PC-3 (cell line): Measurements from ENCODE around the gene GALNT1. TPM values are rescaled to one million over a fixed set of nuclear protein-coding genes. Genes with fewer than 3 reads are reported as not detected.
A peak's percentile ranks its signal among the peaks of the same experiment; 100 is the strongest.

ENCODE experiments used
- ATAC-seq: fragments of 200-7000 bp; cut with Tn5 transposase; 2 replicates; pipeline ENCODE4 v1.9.1; 2020; ENCODE audit warnings: mild to moderate bottlenecking, moderate library complexity
- BruUV-seq: library from RNA; stranded (reverse); fragments of 400-500 nt; replicated peaks from 2 replicates; lab custom pipeline; 2021; lab: Mats Ljungman, UMichigan
- CTCF ChIA-PET: fragments of 300-600 bp; sonication (Branson Sonifier 250); formaldehyde crosslinking; loops from one replicate; lab custom pipeline; 2022; ENCODE audit warnings: antibody characterized with exemption; lab: Charles Lee
- POLR2A ChIA-PET: fragments of 300-600 bp; sonication (Branson Sonifier 250); formaldehyde crosslinking; loops from one replicate; lab custom pipeline; 2022; ENCODE audit warnings: antibody characterized with exemption; ENCODE audit not compliant: unreplicated experiment; lab: Charles Lee
- DNase-seq: peaks from one replicate; pipeline ENCODE4 v3.0.0-alpha.2; 2015
- H2AFZ ChIP-seq: fragments of 300-600 bp; sonication (generic); 2 replicates; pipeline ENCODE4 v1.6.0; 2016; ENCODE audit warnings: antibody characterized with exemption, low read length
- H3F3A ChIP-seq: fragments of 300-600 bp; sonication (generic); one replicate; pipeline ENCODE4 v1.6.0; 2017; ENCODE audit warnings: antibody characterized with exemption, low read length, control low read depth, mild to moderate bottlenecking; ENCODE audit not compliant: unreplicated experiment
- H3K27ac ChIP-seq: fragments of 300-600 bp; sonication (generic); 2 replicates; pipeline ENCODE4 v1.5.1; 2016; ENCODE audit warnings: mild to moderate bottlenecking, low read length
- H3K27me3 ChIP-seq: fragments of 300-600 bp; sonication (generic); 2 replicates; pipeline ENCODE4 v1.6.1; 2016; ENCODE audit warnings: low read length, mixed read lengths
- H3K36me3 ChIP-seq: fragments of 300-600 bp; sonication (generic); 2 replicates; pipeline ENCODE4 v1.6.1; 2016; ENCODE audit warnings: low read depth, mixed run types, low read length, mixed read lengths
- H3K4me1 ChIP-seq: fragments of 300-600 bp; sonication (generic); 2 replicates; pipeline ENCODE4 v1.5.1; 2016; ENCODE audit warnings: low read length; ENCODE audit not compliant: insufficient read depth
- H3K4me2 ChIP-seq: fragments of 300-600 bp; sonication (generic); 2 replicates; pipeline ENCODE4 v1.6.0; 2016; ENCODE audit warnings: low read length
- H3K4me3 ChIP-seq: fragments of 300-600 bp; sonication (generic); 2 replicates; pipeline ENCODE4 v1.5.1; 2016; ENCODE audit warnings: mild to moderate bottlenecking, low read length, mixed read lengths
- H3K79me2 ChIP-seq: fragments of 300-600 bp; sonication (generic); 2 replicates; pipeline ENCODE4 v1.6.1; 2017; ENCODE audit warnings: low read length, mixed read lengths
- H3K9ac ChIP-seq: fragments of 300-600 bp; sonication (generic); 2 replicates; pipeline ENCODE4 v1.6.0; 2016; ENCODE audit warnings: mild to moderate bottlenecking, low read length
- H3K9me2 ChIP-seq: fragments of 300-600 bp; sonication (generic); replicated peaks from 2 replicates; pipeline ENCODE4 v1.6.1; 2016; ENCODE audit warnings: mixed run types, low read length, mixed read lengths
- H3K9me3 ChIP-seq: fragments of 300-600 bp; sonication (generic); 2 replicates; pipeline ENCODE4 v1.6.1; 2016; ENCODE audit warnings: low read length, mixed read lengths
- H4K20me1 ChIP-seq: fragments of 300-600 bp; sonication (generic); 2 replicates; pipeline ENCODE4 v1.6.1; 2016; ENCODE audit warnings: low read length, mixed read lengths
- CTCF ChIP-seq: fragments of 300-600 bp; sonication (generic); conservative IDR thresholded peaks from 2 replicates; pipeline ENCODE4 v1.5.1; 2017; ENCODE audit warnings: antibody characterized with exemption, low read depth, mild to moderate bottlenecking, low read length
- EZH2 ChIP-seq: fragments of 300-600 bp; sonication (generic); IDR thresholded peaks from one replicate; pipeline ENCODE4 v1.6.1; 2017; ENCODE audit warnings: antibody characterized with exemption, mild to moderate bottlenecking, low read length; ENCODE audit not compliant: unreplicated experiment
- EZH2phosphoT487 ChIP-seq: fragments of 300-600 bp; sonication (generic); IDR thresholded peaks from 2 replicates; pipeline ENCODE4 v1.6.1; 2018; ENCODE audit warnings: mild to moderate bottlenecking, antibody characterized with exemption, low read length, borderline replicate concordance
- intact Hi-C: fragments of 100-400 bp; cut with micrococcal nuclease; formaldehyde crosslinking; loops from 2 replicates; pipeline ENCODE4 v1.9.0; 2023
- total RNA-seq: library from RNA; depleted of rRNA; stranded (reverse); fragments of >200 nt; gene quantifications from 2 replicates; pipeline ENCODE4 v1.2.3, GENCODE V29; 2014

Gene GALNT1
- total RNA-seq, 1 experiment from 2014 or later, result 25.0 TPM

- ATAC-seq (peak; percentile 72), DNase-seq (peak; percentile 43)
- Histone ChIP-seq H3K9me2 (no peaks in the 10 kb centered on the region), H3K27ac (peak overlapping the region; percentile 69), H3K36me3 (no peaks in the 10 kb centered on the region), H3K9me3 (no peaks in the 10 kb centered on the region), H3K4me3 (no peak overlapping the region), H3K9ac (peak overlapping the region; percentile 29; the same call in 1 of the 2 replicates), H3K27me3 (no peaks in the 10 kb centered on the region), H2AFZ (no peak overlapping the region), H4K20me1 (no peaks in the 10 kb centered on the region), H3K4me1 (peaks cover 27% of the 10 kb centered on the region), H3K79me2 (no peaks in the 10 kb centered on the region), H3K4me2 (0 out of 2 replicates have a peak overlapping the region, but pooled peaks have one; percentile 26), H3F3A (no peaks in the 10 kb centered on the region)
- no peak for TF ChIP-seq EZH2
- TF ChIP-seq CTCF, result no peak
- no peak for TF ChIP-seq EZH2phosphoT487
- intact Hi-C loops, result loop anchor here (5.0 kb wide), 1 partner anchor 158 kb away; no protein-coding TSS in a partner anchor
- CTCF ChIA-PET, result interaction anchor here (0.6 kb wide), 1 partner anchor 768 kb away, joined by 4 read pairs; no protein-coding TSS in a partner anchor
- no TSS peak for BruUV-seq
- POLR2A ChIA-PET, result no interaction called here
These were observed 53.6 kb downstream of the GALNT1 start for GRCh38 chr18:35635170-35635569.

- intact Hi-C loops, result loop anchor here (5.0 kb wide), 1 partner anchor 160 kb away; no protein-coding TSS in a partner anchor
- peaks cover 27% of the 10 kb centered on the region for H3K4me1 ChIP-seq
- H2AFZ ChIP-seq, result no peak overlapping the region
- H3K4me2 ChIP-seq, result no peak overlapping the region
- no peak overlapping the region for H3K27ac ChIP-seq
- H3K4me3 ChIP-seq, result no peak overlapping the region
- ATAC-seq (no peak), DNase-seq (no peak)
- no peaks in the 10 kb centered on the region for H3K79me2 ChIP-seq
- no TSS peak for BruUV-seq
- ChIA-PET POLR2A (no interaction called here), CTCF (no interaction called here)
- no peaks in the 10 kb centered on the region for H3K27me3 ChIP-seq
- no peaks in the 10 kb centered on the region for H3K9me2 ChIP-seq
- no peaks in the 10 kb centered on the region for H3K9me3 ChIP-seq
- no peaks in the 10 kb centered on the region for H4K20me1 ChIP-seq
- H3F3A ChIP-seq, result no peaks in the 10 kb centered on the region
- TF ChIP-seq EZH2, result no peak
- TF ChIP-seq CTCF, result no peak
- no peak for TF ChIP-seq EZH2phosphoT487
- H3K9ac ChIP-seq, result no peak overlapping the region
- H3K36me3 ChIP-seq, result no peaks in the 10 kb centered on the region
These were observed 55.7 kb downstream of the GALNT1 start for GRCh38 chr18:35637227-35637626.

- intact Hi-C loops, result loop anchor here (5.0 kb wide), 1 partner anchor 162 kb away; no protein-coding TSS in a partner anchor
- BruUV-seq, result no TSS peak
- DNase-seq (peak; percentile 48), ATAC-seq (peak; percentile 82)
- no peak overlapping the region for H2AFZ ChIP-seq
- no peaks in the 10 kb centered on the region for H3F3A ChIP-seq
- peak overlapping the region; percentile 39; the same call in 1 of the 2 replicates for H3K4me2 ChIP-seq
- no peaks in the 10 kb centered on the region for H3K36me3 ChIP-seq
- no peaks in the 10 kb centered on the region for H4K20me1 ChIP-seq
- H3K79me2 ChIP-seq, result no peaks in the 10 kb centered on the region
- H3K27me3 ChIP-seq, result no peaks in the 10 kb centered on the region
- peaks cover 21% of the 10 kb centered on the region for H3K4me1 ChIP-seq
- H3K27ac ChIP-seq, result peak overlapping the region; percentile 20; the same call in 1 of the 2 replicates
- TF ChIP-seq EZH2phosphoT487, result no peak
- no peak for TF ChIP-seq EZH2
- TF ChIP-seq CTCF, result no peak
- no peaks in the 10 kb centered on the region for H3K9me3 ChIP-seq
- H3K9me2 ChIP-seq, result no peaks in the 10 kb centered on the region
- ChIA-PET CTCF (no interaction called here), POLR2A (no interaction called here)
- no peak overlapping the region for H3K9ac ChIP-seq
- no peak overlapping the region for H3K4me3 ChIP-seq
These were observed 57.8 kb downstream of the GALNT1 start for GRCh38 chr18:35639296-35639695.
